C4-2B (cell line): ENCODE data around the gene FIGNL1.

ENCODE experiments used
- H3K27ac ChIP-seq: fragments of 450-650 bp; 2 replicates; pipeline ENCODE4 v1.5.1; 2017
- CTCF ChIP-seq: fragments of 450-650 bp; conservative IDR thresholded peaks from 2 replicates; pipeline ENCODE4 v1.5.1; 2017; ENCODE audit warnings: mild to moderate bottlenecking
- ZFX ChIP-seq: fragments of 450-650 bp; IDR thresholded peaks from 2 replicates; pipeline ENCODE4 v1.6.1; 2017

Gene FIGNL1

GRCh38 chr7:50492770-50493519 lies 42.8 kb upstream of the FIGNL1 start:
- no peak overlapping the region; the same call in 1 of the 2 replicates for H3K27ac ChIP-seq
- TF ChIP-seq CTCF (no peak), ZFX (no peak)

- no peak for TF ChIP-seq CTCF
- TF ChIP-seq ZFX: no peak
- H3K27ac ChIP-seq: no peak overlapping the region
These were observed 41.8 kb upstream of the FIGNL1 start for GRCh38 chr7:50491943-50492342.

GRCh38 chr7:50491209-50491608 lies 41.1 kb upstream of the FIGNL1 start:
- no peak overlapping the region for H3K27ac ChIP-seq
- TF ChIP-seq ZFX (no peak), CTCF (no peak)

GRCh38 chr7:50488379-50488778 lies 38.2 kb upstream of the FIGNL1 start:
- TF ChIP-seq ZFX (no peak), CTCF (no peak)
- no peak overlapping the region for H3K27ac ChIP-seq

- no peak overlapping the region for H3K27ac ChIP-seq
- TF ChIP-seq ZFX: no peak
- no peak for TF ChIP-seq CTCF
These were observed 36.4 kb upstream of the FIGNL1 start for GRCh38 chr7:50486512-50486911.

GRCh38 chr7:50481867-50482266 lies 31.7 kb upstream of the FIGNL1 start:
- TF ChIP-seq ZFX (no peak), CTCF (peak; percentile 52)
- peak overlapping the region; percentile 65 for H3K27ac ChIP-seq

GRCh38 chr7:50480797-50481196 lies 30.6 kb upstream of the FIGNL1 start:
- TF ChIP-seq ZFX (no peak), CTCF (no peak)
- peak overlapping the region; percentile 58 for H3K27ac ChIP-seq
